Amniotic epithelial cell (primary cell): Measurements from ENCODE around the gene SPARCL1.

Source experiments
- DNase-seq: peaks from one replicate; pipeline ENCODE4 v3.0.0-alpha.2; 2010; ENCODE audit warnings: low read depth

The SPARCL1 gene

DNA sequence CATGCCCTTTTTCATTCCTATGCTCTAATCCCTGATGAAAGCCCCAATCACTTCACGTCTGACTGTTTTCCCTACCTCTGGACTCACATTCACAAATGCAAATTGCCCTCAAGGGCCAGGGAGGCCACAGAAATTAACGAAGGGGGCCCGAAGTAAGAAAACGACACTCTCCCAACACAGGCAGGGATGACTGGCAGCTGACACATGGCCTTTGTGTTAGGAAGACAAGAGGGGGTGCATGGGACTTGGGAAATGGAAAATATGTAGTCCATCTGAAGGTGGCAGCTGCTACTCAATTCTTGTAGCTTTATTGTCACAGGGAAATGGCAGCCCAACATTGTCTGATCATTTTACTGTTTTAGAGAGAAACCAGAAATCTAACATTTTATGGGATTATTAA lies 12.3 kb upstream of the SPARCL1 start:
- no peak for DNase-seq

DNA sequence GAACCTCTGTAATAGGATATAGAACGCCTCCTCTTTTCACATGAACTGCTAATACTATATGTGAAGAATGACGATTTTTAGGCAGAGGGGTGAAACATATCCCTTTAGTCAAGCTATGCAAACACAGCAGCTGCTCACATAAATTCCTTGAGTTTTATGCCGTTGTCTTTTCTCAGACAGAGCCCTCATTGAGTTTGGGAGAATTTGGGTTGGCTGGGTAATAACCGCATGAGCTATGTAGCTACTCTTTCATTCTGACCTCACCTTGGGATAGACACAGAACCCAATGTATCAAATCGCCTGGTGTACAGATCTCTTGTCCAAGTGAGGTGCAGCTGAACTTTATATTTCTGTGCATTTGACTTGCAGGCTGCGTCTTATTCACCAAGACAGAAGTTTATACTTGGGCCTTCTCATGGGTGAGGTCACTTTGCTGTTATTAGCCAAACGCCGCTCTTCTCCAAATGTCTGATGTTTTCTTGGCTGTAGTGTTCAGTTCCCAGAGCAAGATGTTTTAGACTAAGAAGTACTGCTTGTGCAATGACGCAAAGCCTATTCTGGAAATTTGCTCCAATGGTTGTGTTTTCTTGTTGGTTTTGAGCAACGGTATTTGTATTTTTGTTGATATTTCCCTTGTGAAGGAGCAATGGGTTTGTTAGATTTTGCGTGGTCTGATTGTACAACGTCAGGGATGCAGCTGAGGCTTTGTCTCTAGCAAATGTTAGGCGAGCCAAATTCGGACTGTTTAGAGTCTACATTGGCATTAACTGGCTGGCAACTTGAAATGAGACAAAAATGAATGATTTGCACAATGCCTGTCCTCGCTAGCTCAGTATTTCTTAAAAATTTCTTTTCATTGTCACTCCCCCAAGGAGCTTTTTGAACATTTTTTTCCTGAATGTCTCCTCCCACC lies 11.2 kb upstream of the SPARCL1 start:
- no peak for DNase-seq

DNA sequence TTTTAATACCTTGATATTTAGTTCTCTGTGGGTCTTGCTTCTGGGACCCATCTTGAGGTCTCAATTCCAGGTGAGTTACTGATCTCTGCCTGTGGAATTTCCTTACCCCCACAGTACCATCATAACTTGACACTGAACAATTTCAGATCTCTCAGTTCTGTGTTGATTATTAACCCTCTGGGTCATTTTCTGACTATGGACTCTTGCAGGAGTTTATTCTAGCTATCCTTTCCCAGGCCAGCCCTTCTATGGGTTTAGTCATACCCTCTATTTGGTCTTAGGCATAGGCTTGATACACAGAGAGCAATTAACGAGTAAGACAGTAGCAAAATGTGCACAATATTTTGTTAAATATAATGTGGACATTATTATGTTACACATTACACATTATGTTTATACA lies 3.7 kb upstream of the SPARCL1 start:
- no peak for DNase-seq

DNA sequence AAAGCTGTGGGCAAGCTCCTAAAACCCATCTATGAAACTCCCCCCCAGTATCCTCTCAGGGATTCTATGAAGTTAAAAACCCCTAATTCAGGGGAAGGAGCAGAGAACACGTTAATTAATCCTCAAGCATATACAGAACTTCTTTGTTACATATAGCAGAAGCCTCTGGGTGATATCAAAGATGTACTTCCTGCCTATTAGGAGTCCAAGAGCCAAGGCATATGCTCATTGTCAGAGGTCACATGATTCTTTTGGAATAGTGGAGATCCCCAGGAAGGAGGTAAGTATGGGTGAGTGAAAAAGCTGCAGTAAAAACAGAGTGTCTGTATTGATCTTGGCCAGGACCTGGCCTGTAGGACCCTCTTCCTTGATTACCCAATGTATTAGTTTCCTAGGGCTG lies 2.9 kb upstream of the SPARCL1 start:
- DNase-seq = no peak

DNA sequence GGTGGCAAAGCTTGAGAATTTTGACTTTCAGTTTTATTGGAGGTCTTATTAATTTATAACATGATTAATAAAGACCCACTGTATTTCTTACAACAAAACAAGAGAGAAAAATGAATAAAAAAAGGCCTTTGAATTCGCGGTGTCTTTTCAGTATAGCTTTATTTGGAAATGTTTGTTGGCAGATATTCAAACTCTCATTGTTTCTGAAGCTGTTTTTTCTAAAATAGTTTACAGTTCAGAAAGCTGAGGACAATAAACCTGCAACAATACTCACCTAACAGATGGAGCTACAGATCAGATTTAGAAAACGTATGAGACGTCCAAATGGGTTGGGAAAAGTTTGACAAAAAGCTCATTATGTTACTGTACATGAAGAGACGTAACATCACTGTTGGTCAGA lies 2.4 kb upstream of the SPARCL1 start:
- no peak for DNase-seq

DNA sequence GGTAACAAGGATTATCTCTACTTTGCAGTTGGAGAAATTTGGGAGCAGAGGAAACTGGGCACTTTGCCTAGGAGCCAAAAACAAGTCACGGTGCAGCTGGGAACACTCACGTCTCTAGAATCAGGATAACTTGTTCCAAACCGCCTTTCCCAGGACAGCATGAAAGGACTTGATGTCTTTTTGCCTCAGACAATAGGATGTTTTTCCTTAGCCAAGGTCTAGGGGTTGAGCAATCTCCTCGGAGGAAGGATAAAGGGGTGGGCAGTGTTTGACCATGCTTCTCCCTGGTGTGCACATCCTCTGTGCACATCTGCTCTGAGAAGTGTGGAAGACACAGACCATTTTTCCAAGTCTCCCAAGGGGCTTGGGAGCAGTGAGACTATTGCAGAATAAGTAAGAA lies 1.7 kb upstream of the SPARCL1 start:
- DNase-seq = peak; percentile 56

DNA sequence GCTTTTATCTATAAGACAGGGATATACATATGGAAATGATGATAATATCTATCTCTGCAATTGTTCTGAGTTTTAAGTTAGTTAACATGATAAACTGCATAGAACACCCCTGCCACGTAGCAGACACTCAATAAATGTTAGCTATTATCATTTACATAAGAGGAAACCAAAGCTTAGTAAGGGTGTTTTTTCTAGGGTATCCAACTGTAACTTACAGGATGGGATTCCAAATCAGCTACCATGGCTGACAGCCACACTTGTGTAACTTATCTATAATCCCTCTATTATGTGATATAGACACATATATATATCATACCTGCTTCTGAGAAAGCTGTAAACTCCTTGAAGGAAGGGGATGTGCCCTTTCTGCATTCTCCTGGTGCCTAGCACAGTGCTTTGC lies 1.1 kb upstream of the SPARCL1 start:
- no peak for DNase-seq

DNA sequence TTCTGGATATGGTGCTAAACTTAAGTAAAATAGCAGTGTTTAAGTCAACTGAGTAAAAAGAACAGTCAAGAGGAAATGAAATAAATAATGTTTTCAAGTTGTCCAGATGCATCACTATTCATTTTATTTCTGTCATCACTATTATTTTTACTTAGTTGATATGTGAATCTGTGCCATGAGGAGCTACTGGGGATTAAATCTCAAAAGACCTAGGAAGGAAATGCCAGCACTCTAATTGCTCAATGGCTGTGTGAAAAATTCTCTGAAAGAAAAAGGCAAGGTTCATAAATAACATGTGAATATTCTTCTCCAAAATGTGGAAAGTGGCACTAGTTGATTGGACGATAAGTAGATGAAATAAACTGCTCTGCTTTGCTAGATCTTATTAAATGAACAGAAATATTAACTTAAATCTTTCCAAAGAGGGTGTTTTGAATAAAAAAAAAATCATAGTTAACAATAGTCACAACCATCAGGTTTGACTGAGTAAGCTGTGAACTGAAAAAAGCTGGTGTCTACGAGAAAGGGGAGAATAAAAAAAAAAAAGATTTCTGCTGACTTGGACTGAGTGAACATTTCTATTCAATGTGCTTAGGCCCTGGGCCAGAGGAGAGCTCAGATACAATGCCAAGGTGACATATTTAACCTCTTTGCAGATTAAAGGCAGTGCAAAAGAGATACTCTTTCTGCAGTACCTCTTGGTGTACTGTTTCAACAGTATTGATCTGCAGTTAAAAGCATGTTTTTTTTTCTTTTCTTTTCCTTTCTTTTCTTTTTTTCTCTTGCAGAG lies 1.6 kb downstream of the SPARCL1 start:
- DNase-seq = no peak

DNA sequence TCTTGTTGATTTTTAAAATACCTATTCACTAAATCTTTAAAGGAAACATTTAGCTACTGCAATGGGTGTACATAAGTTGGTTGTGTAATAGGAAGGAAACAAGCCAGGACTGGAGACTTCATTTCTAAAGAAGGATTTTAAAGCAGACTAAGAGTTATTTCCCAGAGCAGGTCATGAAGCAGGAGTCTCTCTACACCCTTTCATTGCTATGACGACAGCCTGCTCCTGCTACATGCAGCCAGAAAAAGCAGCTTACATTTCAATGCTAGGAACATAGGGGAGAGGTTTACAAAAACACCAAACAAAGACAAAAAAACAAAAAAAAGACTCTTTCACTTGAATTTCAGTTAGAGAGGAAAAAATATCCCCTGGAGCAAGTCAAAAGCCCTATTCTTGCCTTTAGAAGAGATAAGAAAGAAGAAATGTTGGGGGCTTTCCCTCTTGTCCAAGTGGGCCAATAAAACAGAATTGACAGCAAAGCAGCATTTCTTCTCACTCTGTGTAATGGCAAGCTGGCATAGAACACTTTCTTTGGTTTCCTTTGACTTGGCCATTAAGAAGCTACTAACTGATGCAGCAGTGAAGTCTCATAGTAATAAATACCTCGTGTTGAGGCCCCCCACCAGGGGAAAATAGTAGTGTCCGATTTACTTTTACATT lies 3.4 kb downstream of the SPARCL1 start:
- DNase-seq = peak; percentile 62

DNA sequence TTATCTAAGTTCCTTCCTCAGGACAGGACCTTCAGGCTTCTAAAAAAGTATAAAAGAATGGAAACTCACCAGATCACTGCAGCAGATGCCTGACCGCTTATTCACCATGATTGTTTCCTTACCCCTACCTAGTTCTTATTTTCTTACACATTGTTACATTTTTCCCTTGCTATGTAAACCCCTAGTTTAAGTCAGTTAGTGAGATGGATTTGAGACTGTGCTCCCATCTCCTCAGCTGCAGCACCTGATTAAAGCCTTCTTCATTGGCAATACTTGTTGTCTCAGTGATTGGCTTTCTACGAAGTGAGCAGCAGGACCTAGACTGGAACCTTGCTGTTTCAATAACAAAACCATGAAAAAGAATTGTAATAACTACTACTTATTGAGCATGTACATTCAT lies 4.7 kb downstream of the SPARCL1 start:
- DNase-seq = no peak

DNA sequence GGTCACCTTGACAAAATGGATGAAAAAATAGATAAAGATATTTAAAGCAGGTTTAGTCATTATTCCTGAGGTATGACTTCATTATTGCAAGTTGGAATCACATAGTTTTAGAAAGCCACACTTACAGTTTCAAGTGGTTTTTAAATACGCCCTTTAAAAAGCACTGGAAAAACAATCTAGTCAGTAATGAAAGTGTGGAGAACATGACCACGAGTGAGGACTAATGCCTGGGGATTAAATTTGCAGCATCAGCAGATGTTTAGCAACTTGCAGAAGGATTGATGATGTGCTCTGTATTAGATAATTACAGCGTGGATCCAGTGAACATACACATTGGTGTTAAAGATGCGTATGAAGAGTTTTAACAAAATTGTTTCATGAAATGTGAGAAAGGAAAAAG lies 5.9 kb downstream of the SPARCL1 start:
- DNase-seq = no peak

DNA sequence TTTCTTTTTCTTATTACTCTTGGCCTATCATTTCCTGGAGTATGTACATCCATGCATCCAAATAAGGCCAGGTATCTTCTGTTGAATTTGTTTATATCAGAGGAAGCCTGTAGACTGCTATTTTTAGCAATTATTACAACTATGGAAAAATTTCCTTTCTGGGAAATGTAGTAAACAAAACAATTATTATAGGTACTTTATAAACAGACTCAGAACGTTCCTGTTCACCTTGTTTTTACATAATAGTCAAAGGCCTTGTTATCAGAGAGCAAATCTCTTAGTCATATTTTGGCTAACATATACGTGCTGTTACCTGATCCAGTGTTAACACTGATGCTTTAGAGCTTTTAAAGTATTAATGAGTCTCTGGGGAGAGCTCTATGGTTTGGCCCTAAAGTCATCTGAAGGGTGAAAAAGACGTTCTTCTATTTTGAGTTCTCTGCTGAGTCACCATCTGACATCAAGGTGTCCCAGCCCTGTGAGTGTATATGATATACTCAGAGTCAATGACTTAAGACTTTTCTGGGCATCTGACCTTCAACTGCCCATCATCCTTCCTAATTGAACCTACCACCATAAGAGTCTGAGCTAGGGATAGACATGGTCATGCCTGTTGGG lies 7.3 kb downstream of the SPARCL1 start:
- DNase-seq = no peak

DNA sequence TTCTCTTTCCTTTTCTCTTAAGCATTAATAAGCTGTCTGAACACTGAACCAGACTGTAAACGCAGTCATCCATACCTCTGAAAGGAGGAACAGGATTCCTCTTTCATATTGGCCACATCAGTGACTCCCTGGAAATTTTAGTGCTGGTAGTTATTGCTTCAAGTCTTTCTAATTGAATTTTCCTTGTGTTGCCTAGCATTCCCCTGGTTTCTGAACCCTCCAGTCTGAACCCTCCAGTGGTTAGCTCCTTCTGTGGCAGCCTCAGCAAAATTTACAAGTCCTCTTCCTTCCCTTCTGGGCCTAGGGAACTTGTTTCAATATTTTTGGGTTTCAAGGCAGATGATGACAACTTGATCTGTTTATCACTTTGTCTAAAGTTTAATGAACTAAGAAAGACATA lies 7.9 kb downstream of the SPARCL1 start:
- DNase-seq = no peak

DNA sequence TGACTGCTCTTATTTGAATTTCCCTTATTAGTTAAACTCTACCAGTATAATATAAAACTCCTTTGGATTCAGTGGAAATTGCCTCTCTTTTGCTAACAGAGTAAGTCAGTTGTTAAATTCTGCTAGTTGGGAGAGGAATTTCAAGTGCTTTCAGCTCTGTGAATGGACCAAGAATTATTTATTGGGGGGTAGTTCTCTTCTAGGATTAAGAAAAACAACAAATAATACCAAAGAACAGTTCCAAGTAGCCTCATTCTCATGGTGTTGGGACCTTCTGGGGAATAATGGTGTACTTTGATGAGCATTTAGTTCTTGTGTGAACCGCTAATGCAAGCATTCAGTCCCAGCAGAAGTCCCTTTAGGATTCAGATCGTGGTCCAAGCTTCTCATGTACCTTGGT lies 11.6 kb downstream of the SPARCL1 start:
- DNase-seq = no peak

DNA sequence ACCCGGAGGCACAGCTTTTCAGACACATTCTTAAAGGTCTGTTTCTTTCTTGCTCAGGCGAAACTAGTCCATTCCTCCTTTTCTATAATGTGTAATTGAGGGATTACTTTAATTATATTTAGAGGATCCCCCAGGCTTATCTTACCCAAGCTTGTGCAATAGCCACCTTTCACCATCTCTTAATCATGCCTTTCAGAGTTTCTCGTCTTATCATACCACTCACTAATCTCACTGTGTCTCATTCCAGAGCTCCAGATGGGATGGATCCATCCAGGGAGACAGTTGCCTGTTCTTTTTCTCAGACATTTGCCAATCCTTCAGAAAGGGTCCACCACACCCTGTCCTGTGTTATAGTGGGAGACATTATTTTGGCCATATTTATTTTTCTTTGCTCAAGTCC lies 12.5 kb downstream of the SPARCL1 start:
- DNase-seq = peak; percentile 94

DNA sequence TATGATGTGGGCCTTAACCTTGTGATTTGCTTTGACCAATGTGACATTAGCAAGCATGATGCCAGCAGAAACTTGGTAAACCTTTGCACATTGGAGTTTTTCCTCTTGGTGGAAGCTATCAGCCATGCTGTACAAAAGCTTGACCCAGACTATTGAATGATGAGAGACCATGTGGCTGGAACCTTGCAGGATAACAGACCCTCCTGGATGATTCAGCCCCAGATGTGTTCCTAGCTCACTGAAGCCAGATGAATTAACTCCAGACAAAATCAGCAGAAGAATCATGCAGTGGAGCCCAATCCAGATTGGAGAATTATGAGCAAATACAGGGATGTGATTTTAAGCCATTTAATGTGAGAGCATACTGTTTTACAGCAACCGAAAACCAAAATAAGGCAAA lies 16.8 kb downstream of the SPARCL1 start:
- no peak for DNase-seq

DNA sequence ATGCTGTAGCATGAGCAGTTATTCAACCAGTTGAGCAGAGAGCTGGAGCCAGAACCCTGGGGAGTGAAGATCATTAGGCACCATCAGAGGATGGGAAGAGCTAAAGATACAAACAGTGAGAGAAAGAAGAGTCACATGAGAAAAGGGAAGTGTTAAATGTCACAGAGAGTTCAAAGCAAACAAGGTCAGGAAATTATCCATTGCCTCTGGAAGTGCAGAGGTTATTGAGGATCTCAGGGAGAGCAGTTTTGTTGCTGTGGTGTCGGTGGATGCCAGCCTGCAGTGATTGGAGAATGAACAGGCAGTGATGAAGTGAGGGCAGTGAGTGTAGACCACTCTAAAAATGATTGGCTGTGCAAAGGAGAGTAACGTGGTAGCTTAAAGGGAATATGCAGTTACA lies 17.7 kb downstream of the SPARCL1 start:
- DNase-seq = no peak

DNA sequence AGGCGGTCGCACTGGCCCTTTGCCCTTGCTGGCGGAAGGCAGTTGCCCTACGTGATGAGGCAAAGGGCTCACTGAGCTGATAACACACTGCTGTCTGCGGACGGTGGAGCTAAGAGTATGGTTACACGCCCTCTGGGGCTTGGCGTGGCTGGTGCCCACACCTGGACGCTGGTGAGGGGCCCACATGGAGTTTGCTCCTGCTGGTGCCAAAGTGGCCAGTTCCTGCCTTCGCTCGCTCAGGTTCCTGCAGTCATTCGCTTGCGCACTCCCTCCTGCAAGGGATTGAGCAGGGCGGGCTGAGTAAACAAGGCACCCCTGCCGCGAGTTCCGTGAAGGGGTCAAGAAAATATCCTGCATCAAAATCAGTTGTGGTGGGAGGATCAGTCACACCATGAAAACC lies 18.4 kb downstream of the SPARCL1 start:
- no peak for DNase-seq

DNA sequence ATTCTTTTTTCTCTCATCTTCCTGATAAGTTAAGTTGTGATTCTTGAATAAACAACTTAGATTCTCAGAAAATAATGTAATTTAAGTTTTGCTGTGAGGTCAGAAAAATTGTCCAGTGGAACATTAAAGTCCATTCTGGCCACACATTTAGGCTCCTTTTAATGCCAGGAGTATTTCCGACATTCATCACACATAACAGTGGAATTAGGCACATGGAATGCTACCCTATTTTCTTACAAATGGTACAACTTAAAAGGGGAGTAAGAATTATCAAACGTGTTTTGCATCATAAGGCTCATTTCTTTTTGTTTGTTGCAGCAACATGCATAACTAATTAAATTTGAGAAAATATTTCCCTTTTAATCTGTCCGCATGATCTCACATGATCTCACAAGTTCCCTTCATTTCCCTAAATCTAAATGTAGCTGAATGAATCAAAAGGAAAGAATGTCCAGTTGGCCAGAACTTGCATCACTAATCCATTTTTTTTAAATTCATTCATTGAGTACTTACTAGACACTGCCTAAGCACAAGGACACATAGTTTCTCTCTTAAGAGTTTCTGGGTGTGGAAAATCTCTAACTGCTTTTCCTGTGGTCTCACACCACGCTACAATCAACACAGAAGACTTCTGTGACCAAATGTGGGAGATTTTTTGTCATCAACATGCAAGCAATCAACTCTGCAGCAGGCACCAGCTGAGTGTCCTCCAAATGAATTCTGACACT lies 22.0 kb downstream of the SPARCL1 start:
- DNase-seq = peak; percentile 78

DNA sequence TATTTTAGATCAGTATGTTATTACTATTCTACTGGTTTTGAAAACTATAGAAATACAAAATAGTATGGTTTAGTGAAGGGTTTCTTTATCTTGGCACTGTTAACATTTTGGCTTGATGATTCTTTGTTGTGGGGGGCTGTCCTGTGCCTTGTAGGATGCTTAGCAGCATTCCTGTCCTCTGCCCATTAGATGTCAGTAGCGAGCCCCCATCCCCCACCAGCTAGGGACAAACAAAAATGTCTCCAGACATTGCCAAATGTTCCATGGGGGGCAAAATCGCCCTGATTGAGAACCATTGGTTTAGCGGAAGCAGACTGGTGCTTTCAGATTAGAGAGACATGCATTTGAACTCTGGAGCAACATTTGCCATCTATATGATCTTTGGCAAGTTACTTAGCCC lies 23.3 kb downstream of the SPARCL1 start:
- DNase-seq = no peak

DNA sequence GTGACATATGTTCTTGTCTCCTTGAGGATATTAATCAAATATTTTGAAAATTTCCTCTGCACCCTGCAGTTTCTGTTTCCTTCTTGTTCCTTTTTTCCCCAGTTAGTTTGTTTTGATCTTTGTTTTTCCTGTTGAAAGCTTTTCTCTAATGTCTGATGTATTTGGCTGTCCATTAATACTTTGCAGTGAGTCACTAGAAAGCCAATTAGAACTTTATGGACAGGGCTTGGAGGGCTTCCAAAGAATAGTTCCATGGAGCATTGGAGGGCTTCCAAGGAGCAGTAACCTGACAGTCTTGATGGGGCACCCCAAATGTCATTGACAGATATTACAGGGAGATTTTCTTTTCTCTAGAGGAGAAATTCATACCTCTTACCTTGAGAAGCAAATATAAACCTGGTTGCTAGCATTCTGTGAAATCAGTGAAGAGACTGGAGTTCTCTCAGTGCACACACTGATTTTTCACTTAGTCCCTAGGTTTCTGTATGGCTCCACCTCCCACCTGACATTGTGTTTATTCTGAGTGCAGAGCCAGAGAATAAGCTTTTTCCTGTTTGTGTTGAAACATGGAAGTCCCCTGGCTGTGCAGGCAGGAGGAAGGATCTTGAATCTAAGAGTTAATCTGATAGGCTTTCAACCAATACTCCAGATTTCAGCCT lies 26.5 kb downstream of the SPARCL1 start:
- DNase-seq = no peak
